GM18951 (cell line): ENCODE data around the gene KNG1.

ENCODE experiments used
- POLR2A ChIP-seq: IDR thresholded peaks from 4 replicates; pipeline ENCODE4 v1.6.1; 2011; ENCODE audit warnings: mild to moderate bottlenecking; ENCODE audit not compliant: insufficient read length, insufficient read depth; ENCODE audit errors: extremely low read depth
- in situ Hi-C: fragments of 300-500 bp; cut with MboI; formaldehyde crosslinking; loops from one replicate; pipeline ENCODE4 v1.12.0; 2022; ENCODE audit warnings: low sequenced_read_pairs, mixed read lengths, inconsistent platforms; ENCODE audit not compliant: unreplicated experiment

KNG1 gene

DNA sequence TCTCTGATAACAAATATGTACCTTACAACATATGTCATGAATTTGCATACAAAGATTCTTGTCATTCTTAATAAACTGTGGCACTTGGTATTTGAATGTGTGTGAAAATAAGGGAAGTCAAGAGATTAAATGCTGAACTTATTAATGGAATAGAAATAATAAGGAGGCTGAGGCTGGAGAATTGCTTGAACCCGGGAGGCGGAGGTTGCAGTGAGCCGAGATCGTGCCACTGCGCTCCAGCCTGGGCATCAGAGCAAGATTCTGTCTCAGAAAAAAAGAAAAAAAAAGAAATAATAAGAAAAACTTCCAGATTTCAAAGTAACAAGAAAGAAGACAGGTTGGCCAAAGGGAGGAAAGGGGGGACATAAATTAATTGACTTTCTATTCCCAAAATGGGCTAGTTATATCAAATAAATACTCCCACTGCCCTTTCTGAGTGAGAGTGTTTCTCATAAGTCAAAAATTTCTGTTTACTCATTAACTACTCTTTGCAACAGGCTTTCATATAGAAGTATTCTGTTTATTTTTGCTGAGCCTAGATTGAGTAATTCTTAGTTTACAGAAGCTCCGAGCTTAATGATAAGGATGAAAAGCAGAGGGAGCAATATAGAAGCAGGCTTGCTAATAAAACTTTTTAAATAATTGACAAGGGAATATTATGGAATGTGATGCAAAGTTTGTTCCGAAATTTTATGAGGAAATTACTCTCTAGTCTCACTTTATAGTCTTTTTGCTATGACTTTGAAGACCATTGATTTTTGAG, 25.6 kb downstream of the KNG1 start:
- TF ChIP-seq POLR2A: no peak
- in situ Hi-C loops: no loop called here

DNA sequence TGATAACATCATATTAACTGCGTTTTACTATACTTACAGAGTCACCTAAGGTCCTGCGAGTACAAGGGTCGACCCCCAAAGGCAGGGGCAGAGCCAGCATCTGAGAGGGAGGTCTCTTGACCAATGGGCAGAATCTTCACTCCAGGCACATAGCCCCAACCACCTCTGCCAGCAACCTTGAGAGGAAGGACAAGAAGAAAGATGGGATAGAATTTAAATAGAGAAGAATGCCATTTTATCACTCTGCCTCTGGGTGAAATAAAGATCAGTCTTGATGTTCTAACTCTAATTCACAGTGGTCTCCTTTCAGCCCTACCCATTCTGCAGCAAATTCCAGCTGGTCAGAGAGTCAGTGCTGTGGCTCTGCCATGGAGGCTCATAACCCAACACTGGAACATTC, 26.5 kb downstream of the KNG1 start:
- in situ Hi-C loops: no loop called here
- no peak for TF ChIP-seq POLR2A

DNA sequence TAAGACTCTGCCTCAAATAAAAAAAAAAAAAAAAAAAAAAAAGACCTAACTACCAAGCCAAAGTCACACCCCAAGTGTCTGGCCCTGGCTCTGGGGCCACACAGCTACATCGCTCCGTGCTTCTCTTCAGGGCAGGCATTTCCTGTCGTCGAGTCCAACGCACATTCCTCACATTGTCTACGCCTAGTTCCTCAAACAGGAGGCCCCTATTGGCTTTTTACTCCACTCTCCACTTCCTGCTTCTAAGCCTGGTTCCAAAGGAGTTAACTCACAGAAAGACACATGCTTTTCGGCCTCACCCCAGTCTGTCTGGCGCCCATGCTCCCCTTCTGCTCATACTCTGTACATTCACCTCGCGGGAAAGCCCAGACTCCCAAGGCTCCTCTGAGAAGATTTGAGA, 28.8 kb downstream of the KNG1 start:
- TF ChIP-seq POLR2A: no peak
- in situ Hi-C loops: no loop called here

DNA sequence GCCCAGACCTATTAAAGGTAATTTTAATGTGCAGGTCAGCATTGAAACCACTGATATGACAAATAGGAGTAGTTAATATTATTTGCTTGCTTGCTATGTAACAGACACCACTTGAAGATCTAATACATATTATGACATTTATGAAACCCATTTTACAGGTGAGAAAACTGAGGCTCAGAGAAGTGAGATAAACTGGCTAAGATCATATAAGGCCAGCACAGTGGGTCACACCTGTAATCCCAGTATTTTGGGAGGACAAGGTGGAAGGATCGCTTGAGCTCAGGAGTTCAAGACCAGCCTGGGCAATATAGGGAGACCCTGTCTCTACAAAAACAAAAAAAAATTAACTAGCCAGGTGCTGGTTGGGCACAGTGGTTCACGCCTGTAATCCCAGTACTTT, 33.2 kb downstream of the KNG1 start:
- TF ChIP-seq POLR2A: no peak
- in situ Hi-C loops: no loop called here

- in situ Hi-C loops: no loop called here
- no peak for TF ChIP-seq POLR2A
These were observed 34.3 kb downstream of the KNG1 start for GRCh38 chr3:186751480-186751879.

DNA sequence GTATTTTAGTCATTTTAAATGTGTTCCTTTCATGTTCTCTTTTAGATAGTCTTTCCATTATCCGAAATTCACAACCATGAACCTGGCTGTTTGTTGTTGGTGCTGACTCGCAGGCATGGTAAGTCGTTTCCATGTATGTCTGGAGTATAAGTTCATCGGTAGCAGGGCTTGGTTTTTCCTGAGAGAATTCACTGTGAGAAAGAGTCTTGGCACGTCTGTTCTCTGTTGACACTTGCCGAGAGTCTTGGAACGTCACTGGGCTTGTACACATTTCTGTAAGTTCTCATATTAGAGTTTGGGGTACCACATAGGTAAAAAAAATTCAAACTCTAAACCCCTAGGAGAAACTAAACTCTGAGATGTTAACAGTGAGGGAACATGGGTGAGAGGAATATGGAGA, 36.8 kb downstream of the KNG1 start:
- in situ Hi-C loops: no loop called here

GRCh38 chr3:186754871-186755270, 37.7 kb downstream of the KNG1 start:
- in situ Hi-C loops: no loop called here
- no peak for TF ChIP-seq POLR2A

More for the DNA sequence above, 36.8 kb downstream of the KNG1 start:
- no peak for TF ChIP-seq POLR2A

DNA sequence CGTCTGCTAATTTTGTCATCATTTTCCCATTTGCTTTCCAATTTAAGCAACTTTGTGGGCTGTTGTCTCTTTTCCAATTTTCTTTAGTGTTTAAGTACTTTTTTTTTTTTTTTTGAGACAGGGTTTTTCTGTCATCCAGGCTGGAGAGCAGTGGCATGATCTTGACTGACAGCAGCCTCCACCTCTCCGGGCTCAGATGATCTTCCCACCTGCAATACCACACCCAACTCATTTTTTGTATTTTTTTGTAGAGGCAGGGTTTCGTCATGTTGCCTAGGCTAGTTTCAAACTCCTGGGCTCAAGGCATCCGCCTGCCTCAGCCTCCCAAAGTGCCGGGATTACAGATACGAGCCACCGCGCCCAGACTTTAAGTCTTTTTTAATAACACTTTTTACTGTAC, 40.1 kb downstream of the KNG1 start:
- TF ChIP-seq POLR2A: no peak
- in situ Hi-C loops: no loop called here

GRCh38 chr3:186757686-186758220, 40.6 kb downstream of the KNG1 start:
- in situ Hi-C loops: no loop called here
- TF ChIP-seq POLR2A: no peak

- in situ Hi-C loops: no loop called here
- TF ChIP-seq POLR2A: no peak
These were observed 42.2 kb downstream of the KNG1 start for GRCh38 chr3:186759231-186759930.

GRCh38 chr3:186760141-186760833, 43.1 kb downstream of the KNG1 start:
- no peak for TF ChIP-seq POLR2A
- in situ Hi-C loops: no loop called here

GRCh38 chr3:186760897-186761447, 43.8 kb downstream of the KNG1 start:
- in situ Hi-C loops: no loop called here
- no peak for TF ChIP-seq POLR2A

DNA sequence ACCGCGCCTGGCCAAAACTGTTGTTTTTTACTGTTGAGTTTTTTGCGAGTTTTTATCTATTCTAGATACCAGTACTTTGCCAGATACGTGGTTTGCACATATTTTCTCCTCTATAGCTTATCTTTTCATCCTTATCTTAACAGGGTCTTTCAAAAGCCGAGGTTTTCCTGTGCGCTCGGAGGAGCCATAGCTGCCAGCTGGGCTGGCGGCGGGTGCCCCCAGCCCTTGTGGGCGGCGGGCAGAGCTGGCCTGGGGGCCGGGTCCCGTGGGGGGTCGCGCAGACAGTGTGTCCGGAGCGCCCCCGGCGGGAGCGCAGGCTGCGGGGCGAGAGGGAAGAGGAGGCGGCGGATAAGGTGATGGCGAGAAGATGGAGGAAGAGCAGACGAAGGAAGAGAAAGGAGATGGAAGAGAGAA, 55.1 kb downstream of the KNG1 start:
- no peak for TF ChIP-seq POLR2A
- in situ Hi-C loops: no loop called here
